Activated naive CD4-positive, alpha-beta T cell treated with Interleukin-2 at 50 U/mL for 16 hours (primary cell): ENCODE measurements around the gene SNAP91.
"Not testable (repeated sequence)": the region's sequence is repeated elsewhere in the genome, so short reads cannot be mapped to it uniquely, and the experiment has no call there.

Experiments used
- DNase-seq: peaks from one replicate; pipeline ENCODE4 v3.0.0-alpha.2; 2020

The SNAP91 gene

GRCh38 chr6:83615025-83615999, 93.6 kb downstream of the SNAP91 start:
- DNase-seq: no peak

GRCh38 chr6:83613378-83613777, 95.5 kb downstream of the SNAP91 start:
- no peak for DNase-seq

- DNase-seq: no peak
These were observed 99.7 kb downstream of the SNAP91 start for GRCh38 chr6:83609248-83609647.

- DNase-seq: no peak
These were observed 103.4 kb downstream of the SNAP91 start for GRCh38 chr6:83605517-83605916.

- DNase-seq: no peak
These were observed 105.3 kb downstream of the SNAP91 start for GRCh38 chr6:83603551-83603950.

GRCh38 chr6:83601119-83601518, 107.8 kb downstream of the SNAP91 start:
- no peak for DNase-seq

DNA sequence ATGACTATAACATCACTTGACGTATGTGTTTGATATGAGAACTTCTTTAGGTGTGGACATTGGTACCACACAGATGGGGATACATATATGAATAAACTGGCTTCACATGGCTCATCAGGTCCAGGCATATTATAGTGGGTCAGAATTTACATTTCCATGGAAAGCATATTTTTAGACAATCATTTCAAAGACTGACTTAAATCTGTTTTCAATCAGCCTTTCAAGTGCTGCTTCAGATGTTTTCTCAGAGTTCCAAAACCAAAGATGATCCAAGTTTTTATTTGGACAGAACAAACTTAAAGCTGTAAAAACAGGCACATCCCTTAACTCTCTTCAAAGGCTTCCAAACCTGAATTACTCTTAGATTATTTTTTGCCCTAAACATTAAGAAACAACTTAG, 108.4 kb downstream of the SNAP91 start:
- no peak for DNase-seq

DNA sequence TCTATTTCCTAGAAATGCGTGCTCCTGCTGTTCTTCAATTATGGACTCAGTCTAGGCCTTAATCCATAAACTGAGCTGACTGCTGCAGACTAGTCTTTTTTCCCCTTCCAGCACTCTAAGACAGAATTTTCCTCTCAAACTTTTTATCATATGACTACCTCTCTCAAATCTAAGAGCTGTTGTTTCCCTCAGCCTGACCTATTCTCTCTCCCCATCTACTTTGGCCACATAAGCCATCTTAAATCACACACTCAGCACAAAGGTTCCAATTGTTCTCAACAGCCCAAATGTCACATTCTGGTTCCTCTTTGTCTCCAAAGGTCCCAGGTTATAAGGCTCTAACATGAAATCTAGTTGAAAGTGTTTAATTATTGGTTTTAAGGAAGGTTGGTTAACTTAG, 111.4 kb downstream of the SNAP91 start:
- DNase-seq: no peak

DNA sequence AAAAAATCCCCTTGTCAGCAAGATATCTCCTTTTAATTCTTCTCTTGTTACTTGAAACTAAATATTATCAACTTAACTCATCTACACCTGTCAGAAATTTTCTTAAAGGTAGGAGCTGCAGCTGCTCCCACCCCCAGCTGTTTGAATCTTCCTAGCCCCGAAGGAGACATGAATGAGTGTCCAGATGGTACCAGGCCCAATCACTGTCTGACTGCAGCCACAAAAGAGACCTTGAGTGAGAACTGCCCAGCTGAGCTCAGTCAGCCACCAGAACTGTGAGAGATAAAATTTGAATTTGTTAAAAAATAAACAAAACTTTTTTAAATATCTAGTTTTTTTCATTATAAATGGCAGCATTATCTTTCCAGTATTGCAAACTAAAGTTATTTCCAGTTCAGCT, 111.8 kb downstream of the SNAP91 start:
- no peak for DNase-seq

- no peak for DNase-seq
These were observed 114.0 kb downstream of the SNAP91 start for GRCh38 chr6:83594941-83595340.

DNA sequence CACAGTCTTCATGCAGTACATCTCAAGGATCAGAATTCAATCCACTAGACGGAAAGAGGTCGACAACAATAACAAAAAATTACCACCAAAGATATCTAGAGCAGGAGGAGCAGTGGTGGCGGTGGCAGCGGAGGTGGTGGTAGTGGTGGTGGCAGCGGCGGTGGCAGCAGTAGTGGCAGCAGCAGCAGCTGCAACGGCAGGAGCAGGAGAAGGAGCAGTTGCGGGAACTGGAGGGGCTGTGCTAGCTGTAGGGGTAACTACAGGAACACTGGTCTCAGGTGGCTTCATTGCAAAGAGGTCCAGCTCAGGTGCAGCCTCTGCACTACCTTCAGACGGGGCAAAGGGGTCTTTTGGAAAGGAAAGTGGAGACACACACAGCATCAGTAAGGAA, 115.5 kb downstream of the SNAP91 start:
- no peak for DNase-seq

DNA sequence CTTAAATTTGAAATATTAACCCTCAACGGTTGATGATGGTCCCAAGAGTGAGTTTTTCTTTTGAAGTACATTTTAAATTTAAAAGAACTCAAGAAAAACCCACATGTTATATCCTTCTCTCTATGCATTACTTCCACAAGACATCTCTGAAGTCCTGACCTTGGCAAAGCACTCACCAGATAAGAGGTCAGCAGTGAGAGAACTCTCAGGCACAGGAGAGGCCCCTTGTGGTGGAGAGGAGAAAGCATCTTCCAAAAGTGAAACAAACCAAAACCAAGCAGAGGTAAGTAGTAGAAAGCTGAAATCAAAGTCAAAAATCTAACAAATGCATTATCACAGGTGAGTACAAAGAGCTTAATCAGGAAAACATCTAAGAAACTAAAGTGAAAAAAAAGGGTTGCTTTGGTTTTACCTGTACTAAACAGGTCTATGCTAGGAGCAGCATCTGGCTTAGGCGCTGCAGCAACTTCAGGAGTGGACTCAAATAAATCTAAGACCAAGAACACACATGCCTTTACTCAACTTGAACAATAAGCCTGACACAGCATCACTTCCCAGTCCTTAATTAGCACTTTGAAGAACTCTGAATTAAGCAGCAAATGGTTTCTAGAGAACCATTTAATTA, 116.0 kb downstream of the SNAP91 start:
- DNase-seq: no peak

DNA sequence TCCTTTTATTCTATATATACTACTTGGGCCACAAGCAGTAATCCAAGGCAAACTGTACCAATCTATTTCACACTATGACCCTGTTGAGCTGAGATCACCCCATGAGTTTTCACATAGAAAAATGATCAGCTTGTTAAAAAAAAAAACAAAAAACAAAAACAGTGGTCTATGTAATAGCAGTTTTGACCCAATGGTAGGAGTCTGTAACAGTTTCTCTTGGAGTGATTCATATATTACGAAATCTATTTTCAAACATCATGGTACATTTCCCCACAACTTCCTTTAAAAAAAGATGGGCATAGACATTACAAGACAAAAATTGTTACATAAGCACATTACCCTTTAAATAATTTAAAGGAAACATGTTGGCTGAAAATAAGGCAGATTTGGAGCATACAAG, 118.5 kb downstream of the SNAP91 start:
- no peak for DNase-seq

GRCh38 chr6:83589076-83589475, 119.8 kb downstream of the SNAP91 start:
- no peak for DNase-seq

GRCh38 chr6:83578057-83578456, 130.8 kb downstream of the SNAP91 start:
- no peak for DNase-seq

DNA sequence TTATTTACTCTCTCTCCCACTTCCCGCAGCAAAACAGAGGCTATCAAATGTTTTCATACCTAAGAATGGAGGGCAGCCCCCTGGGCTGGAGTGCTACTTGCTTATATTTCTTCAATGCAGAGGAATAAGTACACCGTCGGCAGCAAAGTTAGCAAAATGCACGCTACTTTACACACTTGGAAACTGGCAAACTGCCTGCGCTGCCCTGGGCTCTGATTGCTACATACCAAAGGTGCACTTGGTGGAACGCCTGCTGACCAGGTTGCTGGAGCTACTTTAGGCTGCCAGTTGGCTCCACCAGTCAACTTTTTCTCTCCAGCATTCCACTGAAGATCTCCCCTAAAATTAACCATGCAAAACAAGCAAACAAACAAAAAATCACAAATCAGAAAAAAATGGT, 134.1 kb downstream of the SNAP91 start:
- DNase-seq: no peak

- DNase-seq: not testable (repeated sequence)
These were observed 137.2 kb downstream of the SNAP91 start for GRCh38 chr6:83571663-83572185.

DNA sequence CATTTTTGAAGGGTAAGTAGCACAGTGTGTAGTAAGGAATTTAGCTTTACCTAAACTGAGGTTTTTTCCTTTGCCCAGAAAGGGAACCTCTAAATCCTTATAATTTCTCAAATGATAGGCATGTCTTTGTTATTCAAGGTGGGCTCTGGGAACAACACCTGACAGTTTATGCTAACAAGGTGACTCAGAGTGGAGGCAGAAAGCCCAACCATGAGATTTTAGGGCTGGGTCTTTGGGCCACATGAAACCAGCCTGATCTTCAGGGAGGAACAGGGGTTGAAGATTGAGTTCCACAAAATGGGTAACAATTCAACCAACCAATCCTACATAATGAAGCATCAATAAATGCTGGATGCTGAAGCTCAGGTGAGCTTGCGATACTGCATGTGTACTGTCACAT, 149.9 kb downstream of the SNAP91 start:
- no peak for DNase-seq

GRCh38 chr6:83556871-83557270, 152.0 kb downstream of the SNAP91 start:
- no peak for DNase-seq

GRCh38 chr6:83551748-83552147, 157.2 kb downstream of the SNAP91 start:
- DNase-seq: not testable (repeated sequence)

- DNase-seq: not testable (repeated sequence)
These were observed 158.4 kb downstream of the SNAP91 start for GRCh38 chr6:83550482-83550881.

DNA sequence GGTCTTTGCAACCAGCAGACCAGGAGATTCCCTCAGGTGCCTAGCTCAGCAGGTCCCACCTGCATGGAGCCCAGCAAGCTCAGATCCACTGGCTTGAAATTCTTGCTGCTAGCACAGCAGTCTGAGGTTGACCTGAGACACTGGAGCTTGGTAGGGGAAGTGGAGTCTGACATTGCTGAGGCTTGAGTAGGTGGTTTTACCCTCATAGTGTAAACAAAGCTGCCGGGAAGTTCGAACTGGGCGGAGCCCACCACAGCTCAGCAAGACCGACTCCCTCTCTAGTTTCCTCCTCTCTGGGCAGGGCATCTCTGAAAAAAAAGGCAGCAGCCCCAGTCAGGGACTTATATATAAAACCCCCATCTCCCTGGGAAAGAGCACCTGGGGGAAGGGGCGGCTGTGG, 162.3 kb downstream of the SNAP91 start:
- no peak for DNase-seq

GRCh38 chr6:83539678-83540077, 169.2 kb downstream of the SNAP91 start:
- no peak for DNase-seq
